SH-SY5Y (cell line): Measurements from ENCODE around the gene SYTL1.

Experiments used
- GATA2 ChIP-seq: IDR thresholded peaks from 2 replicates; pipeline ENCODE4 v1.6.1; 2011; ENCODE audit warnings: mild to moderate bottlenecking, low read depth, low read length
- GATA3 ChIP-seq: IDR thresholded peaks from 2 replicates; pipeline ENCODE4 v1.6.1; 2011; ENCODE audit warnings: low read depth, mild to moderate bottlenecking, low read length, moderate library complexity

SYTL1 gene

GRCh38 chr1:27331922-27332321, 9.9 kb upstream of the SYTL1 start:
- TF ChIP-seq GATA3, result no peak
- no peak for TF ChIP-seq GATA2

- no peak for TF ChIP-seq GATA2
- no peak for TF ChIP-seq GATA3
Observed at GRCh38 chr1:27332536-27333281, 9.1 kb upstream of the SYTL1 start.

GRCh38 chr1:27333717-27334279, 8.0 kb upstream of the SYTL1 start:
- no peak for TF ChIP-seq GATA2
- TF ChIP-seq GATA3, result no peak

- TF ChIP-seq GATA3, result no peak
- TF ChIP-seq GATA2, result no peak
Observed at GRCh38 chr1:27335506-27336422, 6.1 kb upstream of the SYTL1 start.

- TF ChIP-seq GATA2, result no peak
- no peak for TF ChIP-seq GATA3
Observed at GRCh38 chr1:27336756-27337155, 5.1 kb upstream of the SYTL1 start.

GRCh38 chr1:27338751-27339150, 3.1 kb upstream of the SYTL1 start:
- TF ChIP-seq GATA3, result no peak

- TF ChIP-seq GATA3 (no peak), GATA2 (no peak)
Observed at GRCh38 chr1:27339213-27339612, 2.6 kb upstream of the SYTL1 start.

- TF ChIP-seq GATA2, result no peak
- TF ChIP-seq GATA3, result no peak
Observed at GRCh38 chr1:27342391-27342777, 562 bp downstream of the SYTL1 start.

GRCh38 chr1:27342778-27343638, 1.2 kb downstream of the SYTL1 start:
- TF ChIP-seq GATA2 (no peak), GATA3 (no peak)

GRCh38 chr1:27343639-27344025, 1.8 kb downstream of the SYTL1 start:
- TF ChIP-seq GATA3 (no peak), GATA2 (no peak)

- no peak for TF ChIP-seq GATA3
- no peak for TF ChIP-seq GATA2
Observed at GRCh38 chr1:27345272-27345671, 3.5 kb downstream of the SYTL1 start.

GRCh38 chr1:27346357-27346756, 4.5 kb downstream of the SYTL1 start:
- TF ChIP-seq GATA3, result no peak
- TF ChIP-seq GATA2, result no peak

- no peak for TF ChIP-seq GATA2
- no peak for TF ChIP-seq GATA3
Observed at GRCh38 chr1:27346991-27347624, 5.3 kb downstream of the SYTL1 start.
